ENCODE measurements around the gene LPAR5.

DNA sequence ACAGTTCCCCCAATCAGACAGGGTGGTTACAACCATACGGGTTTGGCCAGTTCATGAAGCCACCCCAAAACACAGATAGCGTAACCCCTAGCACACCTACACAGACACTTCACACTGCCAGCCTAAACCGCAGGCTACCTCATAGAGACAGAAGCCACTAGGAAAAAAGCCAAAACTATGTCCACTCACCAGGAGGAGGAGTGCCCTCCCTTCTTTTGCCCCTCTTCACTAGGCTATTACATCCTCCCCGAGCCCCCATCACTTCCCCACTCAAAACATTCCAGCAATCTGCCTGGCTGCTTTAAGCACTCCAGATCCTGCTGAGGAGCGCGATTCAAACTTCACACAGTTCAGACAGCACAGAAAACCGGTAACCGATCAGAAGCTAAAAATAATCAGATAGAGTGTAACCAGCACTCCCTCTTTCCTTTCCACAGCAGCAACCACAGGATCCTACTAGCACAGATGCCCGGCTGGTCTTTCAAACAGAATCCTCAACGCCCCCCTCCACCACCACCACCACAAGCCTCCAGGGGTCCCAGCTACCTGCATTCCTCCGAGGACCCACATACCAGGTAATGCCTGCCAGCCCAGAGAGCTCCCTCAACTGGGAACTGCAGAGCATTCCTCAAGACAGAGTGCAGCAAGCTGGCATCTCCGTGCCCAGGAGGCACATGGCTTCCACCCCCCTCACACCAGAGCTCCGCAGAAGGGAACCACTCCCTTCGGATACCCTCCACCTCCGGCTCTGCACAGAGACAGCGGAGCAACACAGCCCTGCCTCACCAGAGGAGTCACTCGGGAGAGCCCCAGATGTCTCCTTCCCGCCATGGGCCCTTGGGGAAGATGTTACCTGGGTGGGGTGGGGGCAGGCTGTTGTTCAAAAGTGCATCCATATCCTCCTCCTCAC is 30.1 kb downstream of the LPAR5 start:
- TF ChIP-seq POLR2A (IDR thresholded peaks at IDR 0.05) = no peak
- TF ChIP-seq CTCF (IDR thresholded peaks at IDR 0.05) = no peak
